NAMALWA (cell line): ENCODE data around the gene CFAP410.

ENCODE experiments used
- DNase-seq: peaks from one replicate; pipeline ENCODE4 v3.0.0-alpha.2; 2015; ENCODE audit warnings: low spot score

The CFAP410 gene

GRCh38 chr21:44298301-44298700, 40.9 kb downstream of the CFAP410 start:
- DNase-seq = peak; percentile 64

GRCh38 chr21:44297525-44298290, 41.5 kb downstream of the CFAP410 start:
- peak; percentile 82 for DNase-seq

GRCh38 chr21:44296916-44297315, 42.3 kb downstream of the CFAP410 start:
- DNase-seq = no peak

- DNase-seq = no peak
Measured at GRCh38 chr21:44296103-44296519, 43.1 kb downstream of the CFAP410 start.

- DNase-seq = no peak
Measured at GRCh38 chr21:44295646-44296045, 43.5 kb downstream of the CFAP410 start.

- DNase-seq = peak; percentile 32
Measured at GRCh38 chr21:44295163-44295573, 44.0 kb downstream of the CFAP410 start.

GRCh38 chr21:44294391-44295162, 44.6 kb downstream of the CFAP410 start:
- no peak for DNase-seq

GRCh38 chr21:44293551-44294231, 45.5 kb downstream of the CFAP410 start:
- DNase-seq = no peak

GRCh38 chr21:44292812-44293195, 46.4 kb downstream of the CFAP410 start:
- DNase-seq = no peak

GRCh38 chr21:44291936-44292811, 47.0 kb downstream of the CFAP410 start:
- DNase-seq = no peak

GRCh38 chr21:44291078-44291935, 47.9 kb downstream of the CFAP410 start:
- DNase-seq = no peak

GRCh38 chr21:44290327-44291077, 48.7 kb downstream of the CFAP410 start:
- no peak for DNase-seq

- DNase-seq = no peak
Measured at GRCh38 chr21:44289381-44290010, 49.7 kb downstream of the CFAP410 start.

- DNase-seq = no peak
Measured at GRCh38 chr21:44288251-44289110, 50.7 kb downstream of the CFAP410 start.

GRCh38 chr21:44286716-44287632, 52.2 kb downstream of the CFAP410 start:
- no peak for DNase-seq

GRCh38 chr21:44286086-44286715, 53.0 kb downstream of the CFAP410 start:
- no peak for DNase-seq
